IPS DF 19.7 (cell line): ENCODE measurements around the gene CDH12.
"Not testable (repeated sequence)": the region's sequence is repeated elsewhere in the genome, so short reads cannot be mapped to it uniquely, and the experiment has no call there.

Experiments
- DNase-seq: peaks from one replicate; pipeline ENCODE4 v3.0.0-alpha.2; 2013; ENCODE audit warnings: low read depth, low spot score

The CDH12 gene

DNA sequence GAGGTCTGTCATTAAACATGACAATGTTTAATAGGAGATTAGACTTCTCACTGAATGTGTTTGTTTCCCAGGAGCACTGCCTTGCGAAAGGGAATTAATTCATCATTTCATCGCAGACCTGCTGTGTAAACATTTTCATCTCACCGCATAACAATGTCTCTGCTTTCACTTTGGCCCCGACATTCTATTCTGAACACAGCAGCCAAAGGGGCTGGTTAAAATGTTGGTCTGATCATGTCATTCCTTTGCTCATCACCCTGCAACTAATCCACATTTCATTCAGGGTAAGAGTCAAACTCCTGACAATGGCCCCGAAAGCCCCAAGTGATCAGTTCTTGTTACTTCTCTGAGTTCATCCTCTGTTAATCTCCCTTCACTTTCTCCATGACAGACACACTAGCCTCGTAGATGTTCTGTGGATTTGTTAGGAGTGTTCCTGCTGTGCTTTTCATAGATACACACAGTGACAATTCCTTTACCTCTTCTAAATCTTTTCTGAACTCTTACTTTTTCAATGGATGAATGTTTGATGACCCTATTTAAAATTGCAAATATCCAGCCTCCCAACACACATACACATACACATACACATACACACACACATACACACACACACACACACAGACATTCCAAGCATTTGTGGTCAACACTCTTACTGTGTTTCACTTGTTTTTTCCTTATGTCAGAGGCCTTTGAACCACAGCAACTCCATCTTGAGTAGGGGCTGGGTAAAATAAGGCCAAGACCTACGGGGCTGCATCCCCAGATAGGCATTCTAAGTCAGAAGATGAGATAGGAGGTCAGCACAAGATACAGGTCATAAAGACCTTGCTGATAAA, 688.0 kb downstream of the CDH12 start:
- DNase-seq, result not testable (repeated sequence)

DNA sequence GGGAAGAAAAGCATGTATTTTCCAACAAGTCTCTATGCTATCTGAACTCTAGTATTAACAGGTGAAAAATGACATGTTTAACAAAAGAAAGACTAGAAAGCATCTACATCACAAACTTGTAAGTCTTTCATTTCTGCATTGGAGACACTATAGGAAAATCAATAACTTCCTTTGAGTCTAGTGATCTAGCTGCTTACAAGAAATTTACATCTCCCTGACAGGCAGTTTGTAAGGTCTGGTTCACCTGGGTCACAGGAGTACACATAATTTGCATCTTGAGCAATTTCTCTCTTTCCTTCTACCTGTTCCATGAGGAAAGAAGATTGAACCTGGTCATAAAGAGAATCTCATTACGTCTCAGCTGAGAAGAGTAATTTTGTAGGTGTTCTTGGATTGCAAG, 696.2 kb downstream of the CDH12 start:
- not testable (repeated sequence) for DNase-seq

DNA sequence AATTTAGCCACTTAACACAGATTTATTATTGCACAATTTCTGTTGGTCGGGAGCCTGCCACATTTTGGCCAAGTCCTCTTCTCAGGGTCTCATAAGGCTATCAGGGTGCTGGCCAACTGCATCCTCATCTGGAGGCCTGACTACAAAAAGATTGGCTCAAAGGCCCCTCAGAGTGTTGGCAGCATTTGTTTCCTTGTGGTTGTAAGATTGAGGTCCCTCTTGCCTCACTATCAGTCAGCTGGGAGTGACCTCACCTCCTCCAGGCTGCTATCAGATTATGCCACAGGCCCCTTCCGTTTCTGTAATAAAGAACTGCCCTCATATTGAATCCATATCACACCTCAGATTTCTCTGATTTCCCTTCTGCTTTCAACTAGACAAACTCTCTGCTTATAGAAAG, 698.4 kb downstream of the CDH12 start:
- not testable (repeated sequence) for DNase-seq

DNA sequence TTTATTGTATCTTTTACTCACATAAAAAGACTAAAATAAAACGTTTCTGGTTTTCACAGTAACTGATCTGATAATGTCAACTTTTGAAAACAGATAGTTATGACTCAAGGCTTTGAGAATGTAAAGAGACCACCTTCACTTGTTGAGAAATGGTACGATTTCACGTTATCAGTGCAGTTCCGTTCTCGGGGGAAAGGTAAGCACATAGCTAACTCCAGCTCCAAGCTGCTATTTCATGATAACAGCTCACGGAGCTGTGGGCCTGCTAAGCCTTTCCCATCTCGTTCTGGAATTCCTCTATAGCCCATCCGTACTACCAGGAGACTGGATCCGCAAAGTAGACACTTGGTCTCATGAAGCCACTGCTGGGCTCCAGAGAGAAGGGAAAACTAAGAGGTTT, 701.3 kb downstream of the CDH12 start:
- not testable (repeated sequence) for DNase-seq

DNA sequence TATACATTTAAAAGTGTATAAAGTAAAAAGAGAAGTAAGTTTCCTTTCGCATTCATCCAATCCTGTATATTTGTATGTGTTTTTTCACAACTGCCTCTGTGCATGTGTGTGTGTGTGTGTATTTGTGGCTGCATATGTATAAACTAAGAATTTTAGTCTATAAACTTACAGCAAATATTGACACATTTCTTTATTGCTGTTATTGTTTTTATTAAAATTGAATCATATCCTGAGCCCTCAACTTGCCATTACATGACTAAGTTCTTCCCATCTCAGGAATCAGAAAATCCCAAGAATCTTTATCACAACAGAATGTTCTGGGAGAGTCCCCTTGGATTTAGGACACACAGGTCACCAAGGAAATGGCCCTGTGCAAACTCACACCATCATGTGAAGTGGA, 712.7 kb downstream of the CDH12 start:
- not testable (repeated sequence) for DNase-seq

DNA sequence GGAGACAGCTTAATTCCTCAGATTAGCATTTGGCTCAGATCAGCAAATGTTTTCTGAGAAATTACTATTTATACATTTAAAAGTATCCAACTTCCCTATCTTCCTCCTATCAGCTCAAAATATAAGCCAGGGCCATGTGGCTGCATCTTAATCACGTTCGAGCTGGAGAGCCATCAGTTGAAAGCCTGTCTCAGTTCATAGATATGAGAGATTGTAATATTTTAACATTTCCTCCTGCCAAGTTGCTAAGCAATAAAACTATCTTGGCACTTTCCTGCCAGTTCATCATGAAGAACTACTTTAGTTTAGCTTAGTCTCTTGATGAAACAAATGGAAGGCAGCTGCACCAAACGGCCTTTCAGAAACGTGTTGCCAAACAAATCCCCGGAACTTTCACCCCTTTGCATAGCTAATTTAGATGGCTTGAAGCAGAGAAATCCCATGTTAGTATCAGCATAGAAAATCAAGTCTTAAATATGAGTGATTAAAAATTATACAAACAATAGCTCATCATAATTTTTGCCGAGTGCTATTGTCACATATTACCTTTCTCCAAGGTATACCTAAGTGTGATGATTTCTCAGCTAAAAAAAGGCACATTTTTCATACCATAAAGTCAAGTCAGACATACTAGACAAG, 713.4 kb downstream of the CDH12 start:
- DNase-seq, result not testable (repeated sequence)

DNA sequence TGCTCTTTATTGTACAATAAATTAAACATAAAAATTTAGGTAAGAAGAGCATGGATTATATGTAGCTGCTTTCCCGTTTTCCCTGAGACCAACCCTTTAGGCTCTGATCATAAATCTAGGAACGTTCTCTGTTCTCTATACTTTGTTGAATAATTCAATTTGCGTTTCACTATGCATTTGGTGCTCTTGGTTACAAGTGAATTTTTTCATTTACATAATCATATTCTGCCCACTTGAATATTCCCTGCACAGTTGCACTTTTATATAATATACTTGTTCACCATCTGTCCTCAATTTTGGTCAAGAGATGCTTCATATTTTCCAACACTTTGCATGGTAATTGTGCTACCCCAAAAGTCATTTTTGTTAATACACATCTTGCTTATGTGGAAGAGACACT, 741.8 kb downstream of the CDH12 start:
- DNase-seq, result no peak

DNA sequence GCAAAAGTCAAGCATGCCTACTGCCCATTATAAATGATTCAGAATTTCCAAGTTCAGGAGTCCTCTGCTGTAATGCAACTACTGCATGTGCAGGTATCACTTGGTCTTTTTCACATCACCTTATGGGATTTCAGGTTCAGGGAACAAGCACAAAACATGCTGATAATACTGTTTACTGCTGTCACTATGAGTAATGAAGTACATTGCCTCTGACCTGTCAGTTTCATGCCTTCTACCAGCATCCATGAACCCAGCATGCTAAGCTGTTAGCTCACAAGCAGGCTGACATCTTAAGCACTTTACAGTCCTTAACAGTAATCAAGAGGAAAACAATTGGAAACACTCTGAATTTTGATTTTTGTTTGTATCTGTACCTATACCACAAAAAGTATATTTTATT, 743.8 kb downstream of the CDH12 start:
- no peak for DNase-seq

DNA sequence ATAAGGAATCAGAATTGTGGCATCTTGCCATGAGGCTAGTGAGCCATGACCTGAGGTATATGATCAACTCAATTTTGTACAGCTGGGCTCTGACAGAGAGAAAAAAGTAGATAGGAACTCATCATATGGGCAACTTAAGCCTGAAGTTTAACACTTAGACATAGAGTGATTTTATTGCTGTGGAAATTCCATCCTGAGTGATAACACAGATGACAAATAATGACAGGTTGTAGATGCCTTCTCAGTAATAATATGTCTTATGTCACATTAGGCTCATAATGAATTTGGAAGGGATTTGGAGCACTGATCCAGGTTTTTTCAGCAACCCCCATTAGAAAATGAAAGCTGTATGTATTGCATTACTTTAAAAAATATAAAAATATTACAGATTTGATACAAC, 744.6 kb downstream of the CDH12 start:
- DNase-seq, result no peak

DNA sequence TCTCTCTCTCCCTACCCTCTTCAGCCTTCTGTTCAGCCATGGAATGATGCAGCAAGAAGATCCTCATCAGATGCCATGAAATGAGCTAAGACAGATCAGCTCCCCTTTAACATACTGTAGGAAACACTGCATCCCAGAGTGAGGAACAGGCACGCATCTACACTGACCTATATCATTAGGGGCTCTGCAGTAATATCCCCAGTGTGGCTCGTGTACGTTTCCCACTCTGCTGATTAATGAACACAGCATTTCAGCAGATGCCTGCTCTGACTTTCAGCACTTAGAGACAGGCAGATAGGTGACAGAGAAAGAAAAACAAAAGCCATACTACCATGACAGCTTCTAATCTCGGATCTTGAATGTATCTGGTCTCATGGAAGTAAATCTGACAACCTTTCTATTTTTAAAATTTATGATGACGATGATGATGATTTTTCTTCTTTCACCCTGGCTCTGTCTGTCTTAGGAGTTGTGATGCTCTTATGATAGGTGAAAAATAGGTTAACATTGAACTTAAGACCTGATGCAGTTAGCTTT, 750.3 kb downstream of the CDH12 start:
- no peak for DNase-seq

DNA sequence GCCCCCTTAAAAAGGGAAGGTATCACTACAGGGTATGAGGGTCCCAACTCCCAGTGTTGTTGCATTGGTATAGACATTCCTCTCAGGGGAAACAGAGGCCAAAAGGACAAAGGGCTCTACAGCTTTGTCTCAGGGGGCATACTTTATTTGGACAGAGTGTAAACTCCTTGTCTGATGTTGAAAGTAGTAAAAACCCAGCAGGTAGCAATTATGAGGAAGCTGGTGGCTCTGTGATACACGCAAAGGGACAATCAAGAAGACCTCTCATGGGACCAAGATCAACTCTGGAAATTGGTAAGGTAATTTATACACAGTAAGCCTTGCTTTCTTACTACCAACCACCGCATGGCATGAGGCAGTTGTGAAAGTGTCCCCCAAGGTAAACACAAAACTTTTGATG, 764.6 kb downstream of the CDH12 start:
- no peak for DNase-seq

DNA sequence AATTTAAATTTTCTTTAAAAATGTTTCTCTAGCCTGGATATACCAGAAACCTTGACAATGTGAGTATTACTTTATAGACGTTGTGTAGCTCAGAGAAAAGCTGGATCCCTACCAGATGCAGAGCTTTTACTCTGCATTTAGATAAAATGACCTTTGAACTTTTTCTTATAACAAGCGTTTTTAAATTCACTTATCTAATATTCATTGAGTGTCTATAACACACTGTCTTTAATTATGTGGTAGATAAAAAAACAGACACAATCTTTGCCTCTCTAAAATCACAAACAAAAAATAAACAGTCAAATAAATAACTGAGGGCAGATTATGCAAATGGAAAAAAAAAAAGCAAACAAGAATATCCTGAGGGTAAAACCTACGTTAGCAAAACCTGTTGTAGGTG, 773.6 kb downstream of the CDH12 start:
- no peak for DNase-seq

DNA sequence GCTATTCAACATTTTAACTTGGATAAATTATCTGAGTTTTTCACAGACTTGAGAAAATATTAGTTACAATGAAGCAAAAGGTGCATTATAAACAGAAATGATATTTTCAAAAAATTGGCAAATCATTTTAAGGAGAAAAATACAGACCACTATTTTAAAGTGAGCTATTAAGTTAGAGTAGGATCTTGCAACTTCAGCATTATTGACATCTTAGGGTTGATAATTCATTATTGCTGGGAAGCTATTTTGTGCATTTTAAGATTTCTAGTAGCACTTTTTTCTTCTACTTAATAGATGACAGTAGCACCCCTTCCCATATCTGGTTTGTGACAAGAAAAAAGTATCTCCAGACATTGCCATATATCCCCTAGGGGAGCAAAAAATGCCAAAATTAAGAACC, 774.1 kb downstream of the CDH12 start:
- no peak for DNase-seq

DNA sequence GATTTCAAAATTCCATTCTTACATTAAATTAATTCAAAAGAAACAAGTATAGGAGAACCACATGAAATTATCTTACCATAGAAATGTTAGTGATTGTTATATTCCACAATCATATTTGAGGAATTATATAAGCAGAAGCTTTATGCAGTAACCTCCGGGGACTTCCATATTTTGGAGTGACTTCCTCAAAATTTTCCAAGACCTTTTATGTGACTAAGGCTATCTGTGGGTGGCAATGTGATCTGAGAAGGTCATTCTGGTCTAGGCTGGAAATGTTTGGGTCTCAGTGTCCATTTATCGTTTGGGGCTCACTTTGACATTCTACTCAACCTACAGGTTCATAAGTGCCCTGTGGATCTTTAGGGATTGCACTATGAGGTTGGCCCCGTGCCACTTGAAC, 776.6 kb downstream of the CDH12 start:
- DNase-seq, result no peak

DNA sequence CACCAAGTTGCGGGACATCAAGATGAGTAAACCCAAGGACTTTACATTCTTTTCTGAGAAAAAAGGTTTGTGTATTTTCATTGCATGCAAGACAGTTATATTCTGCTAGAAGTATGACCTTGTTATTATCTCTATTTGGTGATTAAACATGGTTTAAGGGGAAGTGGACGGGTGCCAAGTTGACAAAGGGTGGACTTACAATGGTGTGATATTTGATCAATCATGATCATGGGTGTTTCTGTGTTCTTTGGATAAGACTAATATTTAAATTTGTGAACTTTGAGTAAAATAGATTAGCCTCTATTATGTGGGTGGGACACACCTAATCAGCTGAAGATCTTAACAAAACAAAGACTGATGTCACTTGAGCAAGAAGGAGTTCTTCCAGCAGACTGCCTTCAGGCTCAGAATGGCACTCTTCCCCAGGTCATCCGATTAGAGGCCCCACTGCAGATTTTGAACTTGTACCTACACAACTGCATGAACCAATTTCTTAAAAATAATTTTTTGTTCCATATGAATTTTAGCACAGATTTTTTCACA, 782.9 kb downstream of the CDH12 start:
- DNase-seq, result no peak

DNA sequence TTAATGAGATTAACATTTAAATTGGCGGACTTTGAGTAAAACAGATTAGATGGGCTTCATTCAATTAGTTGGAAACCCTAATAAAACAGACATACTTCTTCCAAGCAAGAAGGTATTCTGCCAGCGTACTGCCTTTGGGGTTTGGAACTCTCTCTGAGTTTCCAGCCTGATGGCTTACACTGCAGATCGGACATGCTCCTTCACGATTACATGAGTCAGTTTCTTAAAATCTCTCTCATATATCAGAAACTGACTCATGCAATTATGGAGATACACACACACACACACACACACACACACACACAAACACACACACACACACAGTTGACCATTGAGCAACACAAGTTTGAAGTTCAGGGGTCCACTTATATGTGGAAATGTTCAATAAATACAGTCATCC, 789.4 kb downstream of the CDH12 start:
- DNase-seq, result no peak

DNA sequence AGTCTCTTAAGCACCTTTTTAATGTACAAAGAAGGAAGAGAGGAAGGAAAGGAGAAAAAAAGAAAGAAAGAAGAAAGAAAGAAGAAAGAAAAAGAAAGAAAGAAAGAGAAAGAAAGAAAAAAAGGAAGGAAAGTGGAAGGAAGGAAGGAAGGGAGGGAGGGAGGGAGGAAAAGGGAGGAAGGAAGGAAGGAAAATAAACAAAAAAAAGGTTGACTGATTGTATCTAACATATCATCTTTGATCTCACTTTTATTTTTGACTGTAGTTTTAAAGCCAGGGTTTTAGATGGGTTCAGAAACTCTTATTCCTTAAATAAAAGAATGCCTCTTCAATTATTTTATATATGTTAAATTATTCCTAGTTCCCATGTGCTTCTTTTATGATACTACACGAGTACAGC, 794.5 kb downstream of the CDH12 start:
- DNase-seq, result no peak

DNA sequence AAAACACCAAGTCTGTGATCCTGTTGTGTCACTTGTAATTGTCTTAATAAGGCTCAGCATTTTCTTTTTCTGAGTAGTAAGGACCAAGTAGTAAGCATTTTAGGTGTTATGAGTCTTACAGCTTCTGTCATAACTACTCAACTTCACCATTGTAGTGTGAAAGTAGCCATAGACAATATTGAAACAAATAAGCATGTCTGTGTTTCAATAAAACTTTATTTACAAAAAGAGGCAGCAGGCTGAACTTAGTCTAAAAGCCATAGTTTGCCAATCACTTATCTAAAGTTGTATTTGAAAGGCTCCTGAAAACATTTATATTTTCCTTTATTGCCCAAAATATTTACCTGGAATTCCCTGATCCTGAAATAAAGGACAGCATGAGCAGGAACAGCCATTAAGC, 796.1 kb downstream of the CDH12 start:
- no peak for DNase-seq

DNA sequence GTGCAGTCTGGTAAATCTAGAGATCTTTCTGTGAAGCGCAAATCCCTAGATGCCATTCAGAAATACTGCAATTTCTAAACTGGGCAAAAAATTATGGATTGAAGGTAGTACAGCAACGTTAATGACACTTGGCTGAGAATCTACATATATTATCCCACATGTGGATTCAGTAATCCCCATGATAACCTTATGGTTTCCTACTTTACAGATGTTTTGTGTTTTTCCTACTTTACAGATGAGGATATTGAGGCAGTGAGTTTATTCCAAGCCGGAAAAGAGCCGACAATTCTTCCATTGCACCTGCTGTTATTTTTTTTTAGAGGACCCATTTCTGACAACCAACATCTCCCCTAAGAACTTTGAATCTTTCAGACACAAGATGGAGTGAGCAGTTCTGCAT, 796.5 kb downstream of the CDH12 start:
- DNase-seq, result no peak

DNA sequence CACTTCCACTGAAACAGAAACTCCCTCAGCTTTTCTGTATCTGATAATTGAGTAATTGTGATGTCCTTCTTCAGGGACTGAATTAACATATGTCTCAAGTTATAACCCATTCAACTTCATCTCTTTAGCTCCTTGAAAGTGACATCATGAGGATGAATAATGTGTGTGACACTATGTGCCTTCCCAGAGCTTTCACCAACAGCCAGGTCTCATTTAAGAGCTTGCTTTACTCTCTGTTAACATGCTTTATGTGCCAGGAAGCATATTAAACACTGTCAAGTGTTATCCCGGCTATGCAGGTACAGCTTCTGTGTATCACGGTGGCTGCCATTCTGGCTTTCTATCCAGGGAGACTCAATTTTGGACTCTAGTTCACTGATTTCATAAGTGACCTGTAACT, 799.9 kb downstream of the CDH12 start:
- DNase-seq, result no peak

DNA sequence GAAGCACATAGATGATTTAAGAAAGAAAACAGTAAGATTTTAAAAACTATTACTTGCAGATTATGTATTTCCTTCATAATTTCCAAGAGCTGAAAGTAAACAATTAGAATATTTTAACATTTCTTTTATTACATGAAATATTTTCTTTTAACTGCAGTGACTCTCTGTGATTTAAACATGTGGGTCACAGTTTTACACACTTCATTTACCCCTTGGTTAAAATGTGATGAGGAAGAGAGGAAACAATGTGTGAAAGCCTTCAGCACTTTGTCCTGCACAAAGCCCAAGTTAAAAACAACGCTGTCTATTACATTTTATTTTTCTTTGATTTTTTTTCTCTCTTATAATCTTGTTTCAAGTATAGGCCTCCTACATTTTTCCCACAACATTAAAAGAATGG, 801.3 kb downstream of the CDH12 start:
- no peak for DNase-seq

DNA sequence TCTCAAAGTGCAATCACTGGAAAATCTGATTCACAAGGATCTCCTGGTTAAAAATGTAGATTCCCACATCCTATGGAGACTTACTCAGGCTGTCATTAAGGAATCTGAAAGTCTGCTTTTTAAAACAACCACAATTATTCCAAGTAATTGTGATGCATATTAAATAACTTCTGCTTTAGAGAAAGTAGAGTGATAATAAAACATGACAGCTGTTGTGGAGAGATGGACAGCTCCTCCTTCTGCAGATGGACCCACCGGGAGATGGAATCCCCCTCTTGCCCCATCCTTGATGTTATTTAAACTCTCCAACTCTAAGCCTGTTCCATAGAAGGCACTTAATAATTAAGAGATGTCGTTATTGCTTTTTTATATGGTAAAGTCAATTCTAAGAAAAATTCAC, 802.2 kb downstream of the CDH12 start:
- DNase-seq, result no peak

DNA sequence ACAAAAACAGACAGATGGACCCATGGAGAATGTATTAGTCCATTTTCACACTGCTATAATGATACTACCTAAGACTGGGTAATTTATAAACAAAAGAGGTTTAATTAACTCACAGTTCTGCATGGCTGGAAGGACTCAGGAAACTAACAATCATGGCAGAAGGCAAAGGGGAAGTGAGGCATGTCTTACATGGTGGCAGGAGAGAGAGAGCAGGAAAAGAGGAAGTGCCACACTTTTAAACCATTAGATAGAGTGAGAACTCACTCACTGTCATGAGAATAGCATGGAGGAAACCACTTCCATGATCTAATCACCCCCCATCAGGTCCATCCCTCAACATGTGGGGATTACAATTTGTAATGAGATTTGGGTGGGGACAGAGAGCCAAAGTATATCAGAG, 808.9 kb downstream of the CDH12 start:
- DNase-seq, result no peak
